Suppressor macrophage treated with lipopolysaccharide for 4 hours (primary cell): ENCODE measurements around the gene CT45A3.
"Not testable (repeated sequence)": the region's sequence is repeated elsewhere in the genome, so short reads cannot be mapped to it uniquely, and the experiment has no call there.

Experiments
- DNase-seq: peaks from one replicate; pipeline ENCODE4 v3.0.0-alpha.2; 2020

The CT45A3 gene, protein sequence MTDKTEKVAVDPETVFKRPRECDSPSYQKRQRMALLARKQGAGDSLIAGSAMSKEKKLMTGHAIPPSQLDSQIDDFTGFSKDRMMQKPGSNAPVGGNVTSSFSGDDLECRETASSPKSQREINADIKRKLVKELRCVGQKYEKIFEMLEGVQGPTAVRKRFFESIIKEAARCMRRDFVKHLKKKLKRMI

DNA sequence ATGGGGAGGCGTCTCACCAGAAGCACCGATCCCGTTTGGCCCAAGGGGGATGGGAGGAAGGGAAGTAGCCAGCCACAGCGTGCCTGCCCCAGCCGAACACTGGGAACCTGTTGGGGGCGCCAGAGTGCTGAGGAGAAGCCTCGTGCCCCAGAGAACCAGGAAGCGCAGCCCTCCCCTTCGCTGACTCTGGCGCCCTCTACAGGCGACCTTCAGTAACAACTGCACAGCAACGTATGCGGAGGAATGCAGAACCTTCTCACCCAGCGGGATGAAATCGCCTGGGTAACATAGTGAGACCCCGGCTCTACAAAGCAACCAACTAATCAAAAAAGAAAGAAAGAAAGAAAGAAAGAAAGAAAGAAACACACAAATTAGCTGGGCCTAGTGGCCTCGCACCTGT is at the start of gene CT45A3:
TSS of gene CT45A3 (minus strand) at position 101 of the 400 bp plus-strand sequence. CDS start 3,747 bp downstream, outside the sequence.
- not testable (repeated sequence) for DNase-seq

DNA sequence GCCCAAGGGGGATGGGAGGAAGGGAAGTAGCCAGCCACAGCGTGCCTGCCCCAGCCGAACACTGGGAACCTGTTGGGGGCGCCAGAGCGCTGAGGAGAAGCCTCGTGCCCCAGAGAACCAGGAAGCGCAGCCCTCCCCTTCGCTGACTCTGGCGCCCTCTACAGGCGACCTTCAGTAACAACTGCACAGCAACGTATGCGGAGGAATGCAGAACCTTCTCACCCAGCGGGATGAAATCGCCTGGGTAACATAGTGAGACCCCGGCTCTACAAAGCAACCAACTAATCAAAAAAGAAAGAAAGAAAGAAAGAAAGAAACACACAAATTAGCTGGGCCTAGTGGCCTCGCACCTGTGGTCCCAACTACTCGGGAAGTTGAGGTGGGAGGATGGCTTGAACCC is 34.7 kb upstream of the CT45A3 start, which contains the start of gene CT45A6:
TSS of gene CT45A6 (minus strand) at position 101 of the 400 bp plus-strand sequence. CDS start 3,794 bp downstream, outside the sequence.
- DNase-seq, result not testable (repeated sequence)

DNA sequence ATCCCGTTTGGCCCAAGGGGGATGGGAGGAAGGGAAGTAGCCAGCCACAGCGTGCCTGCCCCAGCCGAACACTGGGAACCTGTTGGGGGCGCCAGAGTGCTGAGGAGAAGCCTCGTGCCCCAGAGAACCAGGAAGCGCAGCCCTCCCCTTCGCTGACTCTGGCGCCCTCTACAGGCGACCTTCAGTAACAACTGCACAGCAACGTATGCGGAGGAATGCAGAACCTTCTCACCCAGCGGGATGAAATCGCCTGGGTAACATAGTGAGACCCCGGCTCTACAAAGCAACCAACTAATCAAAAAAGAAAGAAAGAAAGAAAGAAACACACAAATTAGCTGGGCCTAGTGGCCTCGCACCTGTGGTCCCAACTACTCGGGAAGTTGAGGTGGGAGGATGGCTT is 17.4 kb upstream of the CT45A3 start, which contains the start of gene CT45A5:
TSS of gene CT45A5 (minus strand) at position 101 of the 400 bp plus-strand sequence. CDS start 3,774 bp downstream, outside the sequence.
- not testable (repeated sequence) for DNase-seq

DNA sequence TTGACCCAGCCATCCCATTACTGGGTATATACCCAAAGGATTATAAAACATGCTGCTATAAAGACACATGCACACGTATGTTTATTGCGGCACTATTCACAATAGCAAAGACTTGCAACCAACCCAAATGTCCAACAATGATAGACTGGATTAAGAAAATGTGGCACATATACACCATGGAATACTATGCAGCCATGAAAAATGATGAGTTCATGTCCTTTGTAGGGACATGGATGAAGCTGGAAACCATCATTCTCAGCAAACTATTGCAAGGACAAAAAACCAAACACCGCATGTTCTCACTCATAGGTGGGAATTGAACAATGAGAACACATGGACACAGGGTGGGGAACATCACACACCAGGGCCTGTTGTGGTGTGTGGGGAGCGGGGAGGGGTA is 23.3 kb downstream of the CT45A3 start:
- DNase-seq, result not testable (repeated sequence)

DNA sequence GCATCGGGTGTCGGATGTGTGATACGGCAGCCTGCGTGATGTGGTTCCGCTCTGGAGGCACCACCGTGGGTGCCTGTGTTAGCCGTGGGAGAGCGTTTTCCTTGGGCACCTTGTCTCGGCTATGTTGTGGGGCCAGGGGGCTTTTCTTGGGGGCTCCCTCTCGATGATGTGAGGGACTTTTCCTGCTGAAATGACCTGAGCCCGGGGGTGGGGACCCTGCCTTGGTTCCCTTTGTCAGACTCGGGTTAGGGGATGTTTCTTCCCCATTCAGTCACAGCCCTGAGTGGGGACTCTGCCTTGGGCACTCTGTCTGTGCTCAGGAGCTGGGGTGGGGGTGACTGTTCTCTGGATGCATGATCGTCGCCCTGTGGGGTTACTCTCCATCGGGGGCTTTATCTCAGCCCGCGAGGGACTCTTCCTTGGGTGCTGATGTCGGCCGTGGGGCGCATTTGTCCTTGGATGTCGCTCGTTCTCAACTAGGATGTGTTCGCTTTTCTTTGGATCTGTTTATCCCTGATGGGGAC is 26.7 kb downstream of the CT45A3 start:
- DNase-seq, result no peak

DNA sequence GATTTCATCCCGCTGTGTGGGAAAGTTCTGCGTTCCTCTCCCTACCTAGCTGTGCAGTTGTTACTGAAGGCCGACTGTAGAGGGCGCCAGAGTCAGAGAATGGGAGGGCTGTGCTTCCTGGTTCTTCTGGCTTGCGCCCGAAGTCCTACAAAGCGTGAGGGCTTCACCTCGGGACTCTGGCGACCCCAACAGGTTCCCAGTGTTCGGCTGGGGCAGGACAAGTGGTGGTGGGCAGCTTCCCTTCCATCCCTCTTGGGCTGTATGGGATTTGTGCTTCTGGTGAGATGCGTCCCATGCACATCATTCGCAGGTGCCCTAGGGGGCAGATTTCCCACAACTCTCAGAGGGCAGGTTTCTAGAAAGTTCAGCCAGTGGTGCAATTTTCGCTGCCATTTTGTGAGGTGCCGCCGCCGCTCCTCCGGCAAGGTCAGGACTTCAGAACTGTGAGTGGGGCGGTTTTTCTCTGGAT is 27.3 kb downstream of the CT45A3 start:
- DNase-seq, result peak; percentile 68

DNA sequence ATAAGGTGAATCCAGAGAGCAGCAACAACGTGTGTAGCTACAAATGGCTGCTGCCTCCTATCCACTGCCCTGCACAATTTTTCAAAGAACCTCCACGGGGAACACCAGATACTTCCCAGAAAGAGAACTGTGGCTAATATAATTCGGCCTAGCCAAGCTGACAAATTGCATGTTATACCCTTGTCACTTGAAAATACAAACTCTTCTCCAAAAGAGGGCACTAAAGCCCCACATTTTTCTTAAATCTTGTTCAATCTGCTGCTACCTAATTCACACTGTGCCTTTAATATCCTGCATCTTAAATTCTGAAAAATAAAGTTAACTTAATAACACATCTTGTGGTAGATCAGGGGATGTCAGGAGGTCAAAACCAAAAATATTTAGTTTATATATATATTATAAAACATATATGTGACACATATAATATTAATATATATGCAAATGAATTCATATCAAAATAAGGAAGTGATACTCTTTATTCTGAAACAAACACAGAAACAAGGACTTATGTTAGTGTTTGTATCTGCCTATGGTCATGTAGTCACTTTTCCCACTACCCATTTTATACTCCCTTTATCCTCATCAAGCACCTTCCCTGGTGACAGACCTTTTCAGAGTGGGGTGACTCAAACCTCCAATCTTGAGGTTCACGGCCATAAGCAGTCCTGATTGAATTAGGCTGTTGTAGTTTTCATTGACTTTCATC is 30.5 kb downstream of the CT45A3 start:
- DNase-seq, result no peak

DNA sequence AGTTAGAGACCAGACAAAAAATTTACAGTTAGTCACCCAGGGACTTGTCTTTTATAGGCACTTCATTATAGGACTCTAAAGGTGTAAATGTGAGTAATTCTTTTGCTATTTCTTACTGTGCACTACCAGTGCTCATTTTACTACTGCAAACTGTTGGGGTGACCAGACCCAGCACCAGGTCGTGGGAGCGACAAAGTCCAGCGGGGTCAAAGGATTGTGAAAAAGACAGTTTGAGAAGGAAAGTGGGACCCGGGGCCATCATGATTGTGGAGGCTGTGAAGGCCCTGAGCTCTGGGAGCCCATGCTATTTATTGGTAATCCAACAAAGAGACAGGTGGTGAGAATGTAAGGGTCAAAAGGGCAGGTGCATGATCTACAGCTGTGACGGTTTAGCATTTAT is 33.3 kb downstream of the CT45A3 start:
- not testable (repeated sequence) for DNase-seq

DNA sequence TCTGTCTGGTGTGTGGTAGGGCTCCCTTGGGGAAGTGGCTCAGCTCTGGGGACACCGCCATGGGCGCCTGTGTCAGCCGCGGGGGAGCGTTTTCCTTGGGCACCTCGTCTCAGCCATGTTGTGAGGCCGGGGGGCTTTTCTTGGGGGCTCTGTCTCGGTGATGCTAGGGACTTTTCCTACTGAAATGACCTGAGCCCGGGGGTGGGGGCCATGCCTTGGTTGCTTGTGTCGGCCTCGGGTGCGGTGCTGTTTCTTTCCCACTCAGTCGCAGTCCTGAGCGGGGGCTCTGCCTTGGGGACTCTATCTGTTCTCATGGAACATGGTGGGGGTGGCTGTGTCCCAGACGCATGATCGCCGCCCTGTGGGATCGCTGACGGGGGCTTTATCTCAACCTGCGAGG is 54.2 kb downstream of the CT45A3 start:
- DNase-seq, result no peak

DNA sequence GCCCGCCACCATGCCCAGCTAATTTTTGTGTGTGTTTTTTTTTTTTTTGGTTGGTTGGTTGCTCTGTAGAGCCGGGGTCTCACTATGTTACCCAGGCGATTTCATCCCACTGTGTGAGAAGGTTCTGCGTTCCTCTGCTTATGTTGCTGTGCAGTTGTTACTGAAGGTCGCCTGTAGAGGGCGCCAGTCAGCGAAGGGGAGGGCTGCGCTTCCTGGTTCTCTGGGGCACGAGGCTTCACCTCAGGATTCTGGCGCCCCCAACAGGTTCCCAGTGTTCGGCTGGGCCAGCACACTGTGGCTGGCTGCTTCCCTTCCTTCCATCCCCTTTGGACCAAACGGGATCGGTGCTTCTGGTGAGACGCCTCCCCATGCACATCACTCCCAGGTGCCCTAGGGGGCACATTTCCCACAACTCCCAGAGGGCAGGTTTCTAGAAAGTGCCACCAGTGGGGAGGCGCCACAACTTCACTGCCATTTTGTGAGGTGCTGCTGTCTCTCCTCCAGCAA is 54.8 kb downstream of the CT45A3 start, which contains the start of gene CT45A1:
TSS of gene CT45A1 (plus strand) at position 457 of the 507 bp plus-strand sequence. CDS start 5,302 bp downstream, outside the sequence.
- DNase-seq, result peak; percentile 3
